GM19238 (cell line): ENCODE data around the gene RHEBL1.
A peak's percentile ranks its signal among the peaks of the same experiment; 100 is the strongest.

Experiments
- DNase-seq: peaks from one replicate; pipeline ENCODE4 v3.0.0; 2011; ENCODE audit warnings: low spot score; ENCODE audit not compliant: insufficient read length

The RHEBL1 gene

GRCh38 chr12:49054524-49054923 lies 15.3 kb downstream of the RHEBL1 start:
- DNase-seq: no peak

DNA sequence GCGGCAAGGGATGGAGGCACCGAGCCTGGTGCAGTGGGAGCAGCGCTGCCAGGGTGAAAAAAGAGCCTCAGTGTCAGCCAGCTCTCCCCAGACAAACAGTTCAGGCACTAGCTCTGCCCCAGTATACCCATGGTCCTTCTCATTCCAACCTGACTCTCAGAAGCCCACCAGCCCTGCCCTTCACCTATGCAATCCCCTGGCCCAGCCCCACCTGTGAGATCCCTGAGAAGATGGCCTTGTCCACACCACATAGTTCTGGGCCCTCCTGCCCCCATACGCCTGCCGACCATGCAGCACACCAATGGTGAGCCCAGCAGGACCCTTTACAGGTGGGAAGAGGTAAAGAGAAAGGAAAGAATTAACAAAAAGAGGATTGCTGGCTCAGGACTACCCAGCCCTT lies 15.7 kb downstream of the RHEBL1 start:
- no peak for DNase-seq

GRCh38 chr12:49052451-49053208 lies 17.1 kb downstream of the RHEBL1 start:
- DNase-seq: no peak

- DNase-seq: no peak
Measured at GRCh38 chr12:49051777-49052438, 17.9 kb downstream of the RHEBL1 start.

GRCh38 chr12:49051373-49051764 lies 18.4 kb downstream of the RHEBL1 start:
- DNase-seq: no peak

DNA sequence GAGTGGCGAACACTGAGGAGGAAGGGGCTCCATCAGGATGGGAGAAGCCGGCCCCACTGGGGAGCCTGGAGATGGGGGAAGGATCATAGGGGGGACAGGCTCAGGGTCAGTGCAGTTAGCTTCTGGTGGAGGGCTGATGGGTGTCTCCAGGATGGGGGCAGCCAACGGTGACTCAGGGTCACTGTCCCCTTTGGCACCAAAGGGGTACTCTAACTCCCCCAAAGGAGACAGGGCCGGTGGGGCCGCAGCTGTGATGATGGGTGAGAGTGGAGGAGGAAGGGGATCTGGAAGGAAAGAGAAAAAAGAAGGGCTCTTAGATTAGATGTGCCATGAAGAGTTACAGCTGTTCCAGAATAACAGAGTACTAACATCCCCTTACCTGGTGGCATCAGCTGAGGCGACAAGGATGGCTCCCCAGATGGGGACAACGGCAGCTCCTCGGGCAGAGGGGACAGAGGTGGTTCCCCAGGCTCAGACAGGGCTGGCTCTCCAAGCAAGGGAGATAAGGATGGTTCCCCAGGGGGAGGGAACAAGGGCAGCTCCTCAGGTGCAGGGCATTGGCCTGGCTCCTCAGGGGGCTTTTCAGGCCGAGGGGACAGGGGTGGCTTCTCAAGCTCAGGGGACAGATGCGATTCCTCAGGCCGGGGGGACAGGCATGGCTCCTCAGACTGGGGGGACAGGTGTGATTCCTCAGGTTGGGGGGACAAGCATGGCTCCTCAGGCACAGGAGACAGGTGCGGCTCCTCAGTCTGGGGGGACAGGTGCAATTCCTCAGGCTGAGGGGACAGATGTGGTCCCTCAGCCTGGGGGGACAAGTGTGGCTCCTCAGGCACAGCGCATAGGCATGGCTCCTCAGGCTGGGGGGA lies 19.0 kb downstream of the RHEBL1 start:
- DNase-seq: no peak

GRCh38 chr12:49049566-49050224 lies 20.1 kb downstream of the RHEBL1 start:
- DNase-seq: no peak

GRCh38 chr12:49048953-49049352 lies 20.8 kb downstream of the RHEBL1 start:
- no peak for DNase-seq

GRCh38 chr12:49046129-49046895 lies 23.5 kb downstream of the RHEBL1 start:
- no peak for DNase-seq

GRCh38 chr12:49044660-49045059 lies 25.1 kb downstream of the RHEBL1 start:
- DNase-seq: no peak

DNA sequence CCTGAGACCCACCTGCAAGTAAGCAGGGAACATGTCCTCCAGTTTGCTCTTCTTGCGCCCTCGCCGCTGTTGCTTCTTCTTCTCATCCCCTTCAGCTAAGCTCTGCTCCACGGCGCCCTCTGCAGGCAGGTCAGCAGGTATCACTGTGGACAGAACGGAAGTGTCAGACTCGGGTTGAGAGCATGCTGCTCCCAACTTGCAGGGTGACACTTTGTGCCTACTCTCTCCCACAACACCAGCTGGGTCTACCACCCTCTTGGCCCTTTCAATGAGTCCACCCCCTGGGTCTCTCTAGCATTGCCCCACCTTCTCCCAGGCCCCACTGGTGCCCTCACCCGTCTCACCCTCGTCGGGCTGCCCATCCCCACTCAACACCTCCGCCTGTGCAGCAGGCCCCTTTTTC lies 25.9 kb downstream of the RHEBL1 start:
- peak; percentile 73 for DNase-seq

DNA sequence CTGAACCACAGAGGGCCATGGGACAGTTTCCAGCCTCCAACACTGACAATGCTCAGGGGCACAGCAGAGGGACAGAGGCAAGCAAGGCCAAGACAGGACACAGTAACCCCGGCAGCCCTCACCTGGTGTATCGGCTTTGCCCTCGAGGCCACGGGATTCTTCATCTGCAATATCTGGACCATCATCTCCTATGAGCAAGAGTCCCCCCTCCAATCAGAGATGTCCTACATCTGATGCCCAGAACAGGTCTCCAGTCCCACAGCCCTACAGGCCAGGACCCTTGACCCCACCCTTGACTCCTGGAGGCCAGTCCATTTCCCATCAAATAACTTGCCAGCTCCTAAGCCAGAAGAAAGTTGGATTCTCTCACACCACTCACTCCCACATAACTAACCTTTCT lies 26.5 kb downstream of the RHEBL1 start:
- no peak for DNase-seq

DNA sequence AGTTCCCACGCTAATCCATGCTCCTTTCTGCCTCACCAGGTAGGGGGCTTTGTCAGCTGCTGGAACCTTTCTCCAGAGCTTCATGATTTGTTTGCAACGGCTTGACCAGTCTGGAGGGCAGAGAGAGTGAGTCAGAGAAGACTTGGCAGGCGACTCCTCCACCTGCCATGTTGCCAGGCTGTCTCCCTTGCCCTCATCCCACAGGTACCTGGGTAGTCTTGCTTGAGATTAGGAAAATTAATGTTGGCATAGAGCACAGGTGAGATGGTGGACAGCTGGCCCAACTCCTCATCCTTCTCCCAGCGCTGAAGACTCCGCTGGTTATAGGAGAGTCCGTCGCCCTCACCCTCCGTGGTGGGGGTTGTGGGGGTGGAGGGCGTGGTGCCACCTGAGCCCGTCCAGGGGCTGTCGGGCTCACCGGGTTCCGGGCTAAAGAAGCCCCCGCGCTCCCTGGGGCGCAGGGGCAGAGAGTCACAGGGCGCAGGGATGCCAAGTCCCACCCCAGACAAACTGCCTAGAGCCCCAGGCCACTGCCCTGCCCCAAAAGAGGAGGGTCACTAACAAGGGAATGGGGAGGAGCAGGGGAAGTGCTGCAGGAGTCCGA lies 27.8 kb downstream of the RHEBL1 start:
- no peak for DNase-seq

DNA sequence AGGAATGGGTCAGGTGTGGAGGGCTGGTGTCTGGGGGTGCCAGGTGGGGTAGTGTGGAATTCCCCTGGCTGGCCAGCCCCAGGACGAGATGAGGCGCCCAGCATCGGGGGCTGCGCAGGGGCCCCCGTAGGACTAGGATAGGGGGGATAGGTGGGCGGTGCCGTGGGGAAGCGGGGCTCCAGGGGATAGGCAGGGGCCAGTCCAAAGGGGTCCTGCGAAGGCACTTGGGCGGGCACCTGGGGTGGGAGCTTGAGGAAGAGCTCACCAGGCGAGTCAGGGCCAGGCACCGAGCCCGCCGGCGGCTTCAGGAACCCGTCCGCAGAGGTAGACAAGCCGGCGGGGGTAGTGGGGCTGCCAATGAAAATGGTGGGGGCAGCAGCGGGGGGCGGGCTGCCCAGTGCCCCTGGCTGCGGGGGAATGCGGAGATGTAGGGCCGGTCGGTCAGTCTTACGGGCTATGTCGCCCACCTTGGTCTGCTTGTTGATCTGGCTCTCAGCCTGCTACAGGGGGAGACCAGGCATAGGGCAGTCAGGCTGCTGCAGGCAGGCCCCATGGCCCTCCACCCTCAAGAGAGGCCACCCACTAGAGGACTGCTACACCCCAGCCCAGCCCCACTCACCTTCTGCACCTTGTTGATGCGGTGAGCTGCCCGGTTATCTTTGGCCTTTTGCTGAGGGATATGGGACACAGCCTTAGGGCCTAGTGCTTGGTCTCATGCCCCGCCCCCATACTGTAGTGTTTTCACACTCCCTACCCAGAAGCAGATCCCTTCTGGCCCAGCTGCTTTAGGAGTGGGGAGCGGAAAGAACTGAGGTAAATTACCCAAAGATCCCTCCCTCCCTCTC lies 28.5 kb downstream of the RHEBL1 start:
- no peak for DNase-seq

GRCh38 chr12:49040364-49040855 lies 29.4 kb downstream of the RHEBL1 start:
- no peak for DNase-seq

DNA sequence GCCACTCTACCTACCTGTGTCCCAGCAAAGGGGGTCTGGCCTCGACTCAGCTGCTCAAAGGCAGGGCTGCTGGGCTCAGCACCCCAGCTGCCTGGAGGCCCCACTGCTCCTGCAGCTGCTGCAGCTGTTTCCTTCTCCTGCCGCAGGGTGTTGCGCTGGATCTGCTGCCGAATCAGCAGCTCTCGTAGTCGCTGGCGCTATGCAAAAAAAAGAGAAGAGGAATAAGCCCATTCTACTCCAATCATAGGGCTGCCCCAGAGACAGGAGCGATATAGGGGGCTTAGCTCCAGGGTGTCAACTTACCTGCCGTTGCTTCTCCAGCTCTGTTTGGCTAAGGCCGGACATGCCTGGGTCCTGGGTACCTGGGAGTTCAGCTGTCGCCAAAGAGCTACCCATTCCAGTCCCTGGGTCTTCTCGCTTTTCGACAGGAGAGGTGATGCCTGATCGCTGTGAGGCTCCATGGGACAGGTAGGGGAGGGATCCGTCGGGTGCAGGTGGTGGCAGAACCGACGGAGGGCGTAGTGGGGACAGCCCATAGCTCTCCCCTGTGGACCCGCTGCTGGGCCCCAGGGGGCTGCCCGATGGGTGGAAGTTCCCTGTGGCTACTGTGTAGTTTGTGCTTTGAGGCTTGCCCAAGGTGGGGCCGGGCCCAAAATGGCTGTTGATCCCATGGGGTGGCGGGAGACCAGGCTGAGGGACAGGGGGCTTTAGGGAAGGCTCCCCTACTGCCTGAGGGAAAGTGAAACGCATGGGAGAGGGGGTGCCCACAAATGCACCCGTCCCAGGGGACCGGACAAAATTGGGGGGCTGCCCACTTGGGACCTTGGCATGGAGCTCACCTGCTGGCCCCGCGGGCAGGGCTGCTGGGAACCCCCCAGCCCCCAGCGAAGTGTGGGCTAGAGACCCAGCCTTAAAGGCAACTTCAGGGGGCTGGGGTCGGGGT lies 30.1 kb downstream of the RHEBL1 start:
- DNase-seq: no peak

DNA sequence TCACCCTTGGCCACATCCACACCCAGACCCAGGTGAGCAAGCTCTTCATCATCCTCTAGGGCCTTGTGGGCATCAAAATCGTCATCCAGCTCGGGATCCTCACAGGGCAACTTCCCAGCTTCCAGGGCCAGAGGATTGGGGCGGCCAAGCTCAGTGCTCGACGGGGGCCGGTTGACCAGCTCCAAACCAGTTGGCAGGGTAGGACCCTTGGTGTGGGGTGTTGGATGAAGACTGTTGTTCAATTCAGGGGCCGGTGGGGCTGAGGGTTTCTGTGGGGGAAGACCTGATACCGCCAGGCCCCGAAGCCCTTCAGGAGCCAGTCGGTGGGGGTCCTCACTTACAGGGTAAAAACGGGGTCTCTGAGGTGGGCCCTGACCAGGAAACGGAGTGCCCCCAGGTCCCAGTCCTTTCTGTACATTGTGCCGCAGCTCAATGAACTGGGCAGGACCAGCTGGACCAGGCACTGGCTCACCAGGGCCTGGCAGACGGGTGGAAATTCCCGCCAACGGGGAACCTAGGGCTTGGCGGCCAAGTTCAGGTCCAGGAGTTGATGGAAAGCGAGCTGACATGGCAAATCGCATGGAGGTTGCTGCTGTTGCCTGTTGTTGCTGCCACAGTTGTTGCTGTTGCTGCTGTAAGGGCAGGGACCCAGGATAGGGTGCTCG lies 31.4 kb downstream of the RHEBL1 start:
- no peak for DNase-seq

DNA sequence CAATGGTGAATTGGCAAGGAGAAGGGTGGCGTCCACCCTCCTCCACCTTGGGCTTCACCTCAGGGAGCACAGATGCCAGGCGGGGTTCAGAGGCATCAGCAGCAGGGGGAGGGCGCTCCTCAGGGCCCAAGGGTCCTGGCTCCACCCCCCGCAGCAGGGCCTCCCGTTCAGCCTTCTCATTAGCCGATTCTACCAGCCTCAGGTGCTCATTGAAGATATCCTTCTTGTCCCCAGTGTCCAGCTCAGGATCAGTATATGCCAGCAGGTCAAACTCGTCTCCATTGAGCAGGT lies 31.9 kb downstream of the RHEBL1 start:
- no peak for DNase-seq
